ENCODE data around the gene NRIP1.

- TF ChIP-seq CTCF (IDR thresholded peaks at IDR 0.05) = no peak
- no peak for TF ChIP-seq POLR2A (IDR thresholded peaks at IDR 0.05)
- no peak for TF ChIP-seq POLR2AphosphoS5 (IDR thresholded peaks at IDR 0.05)
These were observed 153.4 kb downstream of the NRIP1 start for GRCh38 chr21:14911351-14911750.

Data from prostate gland (tissue), 2 donors.